Stomach (tissue), 4 donors: ENCODE measurements around the gene ABCA13.
"Not testable (repeated sequence)": the region's sequence is repeated elsewhere in the genome, so short reads cannot be mapped to it uniquely, and the experiment has no call there.

ENCODE experiments used
- CTCF ChIP-seq, 7 experiments: fragments of 450-650 bp in 4 of 7; fragments of 200-600 bp in 3 of 7; sonication (generic) in 3 of 7; IDR thresholded peaks; one replicate each; pipeline ENCODE4 v1.5.1; 2016 to 2019; ENCODE audit warnings: antibody characterized with exemption in 7 of 7, control low read depth in 2 of 7, mild to moderate bottlenecking in 1 of 7
- EP300 ChIP-seq: sonication (generic); formaldehyde crosslinking; IDR thresholded peaks from one replicate; pipeline ENCODE4 v1.6.1; 2017; ENCODE audit warnings: antibody characterized with exemption
- POLR2A ChIP-seq, 4 donors: fragments of 450-650 bp; IDR thresholded peaks; one replicate each; pipeline ENCODE4 v1.6.1; 2016; ENCODE audit warnings: antibody characterized with exemption in 4 of 4, control low read depth in 2 of 4, mild to moderate bottlenecking in 1 of 4, moderate library complexity in 1 of 4

DNA sequence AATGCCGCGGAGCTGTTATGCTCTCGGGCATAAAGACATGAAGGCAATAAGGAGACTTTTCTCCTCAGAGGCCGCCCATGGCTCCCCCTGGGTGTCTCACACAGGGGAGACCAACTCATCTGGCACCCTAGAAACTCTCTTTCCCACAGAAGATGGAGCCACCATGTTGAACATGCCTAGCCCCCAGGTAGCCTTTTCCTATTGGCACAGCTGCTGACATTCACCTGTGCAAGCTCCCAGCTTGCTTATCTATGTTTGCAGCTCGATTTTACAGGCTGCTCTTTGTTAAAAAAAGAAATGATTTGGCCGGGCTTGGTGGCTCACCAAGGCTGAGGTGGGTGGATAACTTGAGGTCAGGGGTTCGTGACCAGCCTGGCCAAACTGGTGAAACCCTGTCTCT lies 23.6 kb upstream of the ABCA13 start:
- TF ChIP-seq CTCF (IDR thresholded peaks at IDR 0.05); EP300; POLR2A (IDR thresholded peaks at IDR 0.05): not testable (repeated sequence)
